KMS-11 (cell line): ENCODE measurements around the gene LRRC59.
"Not testable (repeated sequence)": the region's sequence is repeated elsewhere in the genome, so short reads cannot be mapped to it uniquely, and the experiment has no call there.

Source experiments
- H2AFZ ChIP-seq: fragments of 200-600 bp; sonication (generic); 2 replicates; pipeline ENCODE4 v1.6.1; 2016; ENCODE audit warnings: antibody characterized with exemption, mixed run types, low read depth
- H3K27ac ChIP-seq: fragments of 200-600 bp; sonication (generic); 2 replicates; pipeline ENCODE4 v1.6.1; 2016; ENCODE audit warnings: mild to moderate bottlenecking, mixed run types
- H3K27me3 ChIP-seq: fragments of 200-600 bp; sonication (generic); 2 replicates; pipeline ENCODE4 v1.6.1; 2017; ENCODE audit warnings: mild to moderate bottlenecking, low read depth, mixed run types, moderate library complexity; ENCODE audit not compliant: insufficient read depth
- H3K36me3 ChIP-seq: fragments of 200-600 bp; sonication (generic); 2 replicates; pipeline ENCODE4 v1.6.1; 2017; ENCODE audit warnings: mild to moderate bottlenecking, mixed run types; ENCODE audit not compliant: insufficient read depth
- H3K4me1 ChIP-seq: fragments of 200-600 bp; sonication (generic); 2 replicates; pipeline ENCODE4 v1.6.1; 2016; ENCODE audit warnings: mild to moderate bottlenecking, low read depth, mixed run types; ENCODE audit not compliant: poor library complexity, severe bottlenecking
- H3K4me2 ChIP-seq: fragments of 200-600 bp; sonication (generic); 2 replicates; pipeline ENCODE4 v1.7.0; 2016; ENCODE audit warnings: mild to moderate bottlenecking, mixed run types
- H3K4me3 ChIP-seq: fragments of 200-600 bp; sonication (generic); IDR thresholded peaks from 2 replicates; pipeline ENCODE4 v1.6.1; 2017; ENCODE audit warnings: low read depth, low read length, mixed read lengths; ENCODE audit not compliant: insufficient read depth
- H3K79me2 ChIP-seq: fragments of 200-600 bp; sonication (generic); 2 replicates; pipeline ENCODE4 v1.6.1; 2016; ENCODE audit warnings: low read depth, mixed run types; ENCODE audit not compliant: insufficient read depth
- H3K9ac ChIP-seq: fragments of 200-600 bp; sonication (generic); 2 replicates; pipeline ENCODE4 v1.6.1; 2016; ENCODE audit warnings: mild to moderate bottlenecking, mixed run types
- H4K20me1 ChIP-seq: fragments of 200-600 bp; sonication (generic); 2 replicates; pipeline ENCODE4 v1.6.1; 2016; ENCODE audit warnings: mild to moderate bottlenecking, mixed run types; ENCODE audit not compliant: insufficient read depth
- CTCF ChIP-seq: fragments of 200-600 bp; sonication (generic); conservative IDR thresholded peaks from 2 replicates; pipeline ENCODE4 v1.6.1; 2017; ENCODE audit warnings: low read depth, mild to moderate bottlenecking, antibody characterized with exemption, low read length, moderate library complexity, mixed read lengths

LRRC59 gene

DNA sequence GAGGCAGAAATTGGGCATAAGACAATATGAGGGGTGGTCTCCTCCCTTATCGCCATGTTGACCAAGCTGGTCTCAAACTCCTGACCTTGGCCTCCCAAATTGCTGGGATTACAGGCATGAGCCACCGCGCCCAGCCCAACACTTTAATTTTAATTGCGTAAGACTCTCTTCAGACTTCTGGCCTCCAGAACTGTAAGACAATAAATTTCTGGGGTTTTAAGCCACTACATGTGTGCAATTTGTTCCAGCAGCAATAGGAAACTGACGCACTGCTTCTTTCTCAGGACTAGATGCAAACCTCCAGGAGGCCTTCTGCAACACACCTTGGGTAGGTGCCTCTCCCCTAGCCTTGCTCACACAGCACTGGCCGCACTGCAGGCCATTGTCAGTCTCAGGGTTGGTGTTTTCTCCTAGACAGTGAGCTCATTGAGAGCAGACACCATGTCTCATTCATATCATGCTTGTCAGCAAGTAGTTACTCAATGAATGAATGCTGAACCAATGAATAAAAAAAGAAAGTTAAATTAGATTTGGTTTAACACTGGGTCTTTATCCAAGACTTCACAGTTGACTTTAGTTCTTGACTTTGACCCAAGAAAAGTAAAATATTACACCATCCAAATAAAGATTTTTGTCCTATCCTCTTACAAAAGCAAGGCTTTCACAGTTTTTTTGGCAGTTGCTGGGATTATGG is 23.2 kb upstream of the LRRC59 start:
- H4K20me1 ChIP-seq: no peaks in the 10 kb centered on the region
- no peaks in the 10 kb centered on the region for H3K79me2 ChIP-seq
- no peak overlapping the region for H3K9ac ChIP-seq
- H3K4me1 ChIP-seq: peaks cover 21% of the 10 kb centered on the region
- H3K4me3 ChIP-seq: no peak overlapping the region
- no peaks in the 10 kb centered on the region for H3K36me3 ChIP-seq
- no peak overlapping the region for H3K27ac ChIP-seq
- H3K4me2 ChIP-seq: no peak overlapping the region
- TF ChIP-seq CTCF: no peak
- no peak overlapping the region for H2AFZ ChIP-seq
- H3K27me3 ChIP-seq: no peaks in the 10 kb centered on the region

DNA sequence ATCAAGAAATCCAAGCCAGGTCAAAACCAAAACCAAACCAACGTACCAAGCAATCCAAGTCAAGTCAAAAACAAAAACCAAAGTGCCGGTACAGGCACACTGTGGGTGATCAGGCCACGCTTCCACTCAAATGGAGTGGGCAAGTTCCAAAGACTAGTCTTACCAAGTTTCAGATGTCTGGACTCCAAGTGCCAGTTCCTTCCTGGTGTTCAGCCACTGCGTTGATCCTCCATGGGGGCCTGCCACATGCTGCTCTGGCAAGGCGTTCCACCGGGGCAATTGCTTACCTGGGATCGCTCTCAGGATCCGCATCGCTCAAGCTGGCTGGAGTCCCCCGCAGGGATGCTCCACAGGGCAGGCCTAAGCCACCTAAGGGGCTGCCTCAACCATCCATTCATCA is 22.3 kb upstream of the LRRC59 start:
- not testable (repeated sequence) for H3K4me2 ChIP-seq, H3K27ac ChIP-seq, H4K20me1 ChIP-seq, H3K27me3 ChIP-seq, H3K4me3 ChIP-seq, H2AFZ ChIP-seq, H3K9ac ChIP-seq, H3K36me3 ChIP-seq, H3K79me2 ChIP-seq
- peaks cover 13% of the 10 kb centered on the region for H3K4me1 ChIP-seq

DNA sequence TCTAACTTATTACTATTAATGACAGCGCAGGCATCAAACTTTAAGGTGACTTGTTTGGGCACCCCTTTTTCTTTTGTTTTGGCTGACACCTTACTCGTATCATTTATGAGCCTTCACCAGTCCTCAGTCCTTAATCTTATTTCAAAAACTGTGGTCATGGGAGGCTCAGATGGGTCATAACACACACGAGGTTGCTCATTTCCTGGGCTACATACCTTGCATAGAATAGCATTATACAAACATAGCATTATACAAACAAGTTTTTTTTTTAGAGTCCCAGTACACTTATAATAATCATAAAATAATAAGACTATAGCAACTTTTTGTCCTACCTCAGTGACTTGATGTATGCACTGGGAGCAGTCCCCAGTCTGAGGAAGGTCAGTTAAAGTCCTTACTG is 17.5 kb upstream of the LRRC59 start:
- Histone ChIP-seq H3K4me1 (no peaks in the 10 kb centered on the region), H3K79me2 (no peaks in the 10 kb centered on the region), H3K9ac (no peak overlapping the region), H3K4me2 (no peak overlapping the region), H3K36me3 (no peaks in the 10 kb centered on the region), H4K20me1 (no peaks in the 10 kb centered on the region), H2AFZ (no peak overlapping the region), H3K27ac (no peak overlapping the region), H3K27me3 (no peaks in the 10 kb centered on the region), H3K4me3 (no peak overlapping the region)
- no peak for TF ChIP-seq CTCF

- Histone ChIP-seq H3K4me3 (no peak overlapping the region), H4K20me1 (no peaks in the 10 kb centered on the region), H3K4me1 (no peaks in the 10 kb centered on the region), H2AFZ (no peak overlapping the region), H3K36me3 (no peaks in the 10 kb centered on the region), H3K4me2 (no peak overlapping the region), H3K9ac (no peak overlapping the region), H3K27ac (no peak overlapping the region), H3K79me2 (no peaks in the 10 kb centered on the region), H3K27me3 (no peaks in the 10 kb centered on the region)
- no peak for TF ChIP-seq CTCF
Observed at GRCh38 chr17:50412188-50412732, 14.9 kb upstream of the LRRC59 start.

DNA sequence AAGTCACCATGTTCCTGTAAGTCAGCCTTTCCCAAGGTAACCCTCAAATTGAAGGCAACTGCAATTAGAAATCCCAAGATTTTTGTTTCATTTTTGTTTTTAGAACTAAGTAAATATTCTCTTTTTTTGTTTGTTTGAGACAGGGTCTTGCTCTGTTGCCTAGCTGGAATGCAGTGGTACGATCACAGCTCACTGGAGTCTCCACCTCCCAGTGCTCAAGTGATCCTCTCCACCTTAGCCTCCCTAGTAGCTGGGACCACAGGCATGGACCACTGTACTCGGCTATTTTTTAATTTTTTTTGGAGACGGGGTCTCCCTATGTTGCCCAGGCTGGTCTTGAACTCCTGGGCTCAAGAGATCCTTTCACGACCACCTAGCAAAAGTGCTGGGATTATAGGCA is 10.6 kb upstream of the LRRC59 start:
- no peaks in the 10 kb centered on the region for H3K79me2 ChIP-seq
- H4K20me1 ChIP-seq: no peaks in the 10 kb centered on the region
- H2AFZ ChIP-seq: no peak overlapping the region
- no peaks in the 10 kb centered on the region for H3K4me1 ChIP-seq
- no peaks in the 10 kb centered on the region for H3K36me3 ChIP-seq
- no peak overlapping the region for H3K4me3 ChIP-seq
- no peak overlapping the region for H3K4me2 ChIP-seq
- TF ChIP-seq CTCF: no peak
- no peak overlapping the region for H3K9ac ChIP-seq
- no peak overlapping the region for H3K27ac ChIP-seq
- H3K27me3 ChIP-seq: no peaks in the 10 kb centered on the region
